Panc1 (cell line): ENCODE measurements around the gene DCBLD1. TPM values are rescaled to one million over a fixed set of nuclear protein-coding genes. Genes with fewer than 3 reads are reported as not detected.

ENCODE experiments used
- total RNA-seq: library from RNA; stranded (reverse); gene quantifications from one replicate; pipeline ENCODE4 v1.2.1, GENCODE V29; 2021; ENCODE audit not compliant: unreplicated experiment

DCBLD1 gene
- total RNA-seq, 1 experiment from 2014 or later, result 29.0 TPM

Other genes with a start within 250 kb of the DCBLD1 start
- not detected for gene VGLL2, start 217.1 kb upstream of the DCBLD1 start, total RNA-seq
- 0.10 TPM for gene ROS1, start 56.7 kb upstream of the DCBLD1 start, total RNA-seq
- gene GOPC, start 119.8 kb downstream of the DCBLD1 start, total RNA-seq, result 32.2 TPM
- 57.3 TPM for gene NUS1, start 192.8 kb downstream of the DCBLD1 start, total RNA-seq